Mesendoderm (in vitro differentiated cells): ENCODE results near the gene CENPT.
"Not testable (repeated sequence)": the region's sequence is repeated elsewhere in the genome, so short reads cannot be mapped to it uniquely, and the experiment has no call there.

ENCODE experiments used
- DNase-seq: peaks from one replicate; pipeline ENCODE4 v3.0.0; 2013
- H2AK5ac ChIP-seq: 2 replicates; pipeline ENCODE4 v1.6.1; 2013; ENCODE audit warnings: low read length, inconsistent platforms
- H2BK120ac ChIP-seq: 2 replicates; pipeline ENCODE4 v1.6.1; 2013; ENCODE audit warnings: low read depth, mild to moderate bottlenecking, low read length, moderate library complexity, mixed read lengths
- H2BK15ac ChIP-seq: replicated peaks from 2 replicates; pipeline ENCODE4 v1.6.1; 2013; ENCODE audit warnings: low read depth, mild to moderate bottlenecking, moderate library complexity
- H2BK5ac ChIP-seq: 2 replicates; pipeline ENCODE4 v1.6.1; 2013; ENCODE audit warnings: low read length, inconsistent platforms
- H3K18ac ChIP-seq: 2 replicates; pipeline ENCODE4 v1.6.1; 2013; ENCODE audit warnings: mild to moderate bottlenecking, low read length, mixed read lengths
- H3K23ac ChIP-seq: one replicate; pipeline ENCODE4 v1.6.1; 2013; ENCODE audit warnings: low read length
- H3K27ac ChIP-seq: 2 replicates; pipeline ENCODE4 v1.5.1; 2013; ENCODE audit warnings: low read depth, mild to moderate bottlenecking, inconsistent platforms, low read length, moderate library complexity
- H3K27me3 ChIP-seq: 2 replicates; pipeline ENCODE4 v1.6.1; 2013; ENCODE audit warnings: low read length, control low read depth, mild to moderate bottlenecking, inconsistent platforms; ENCODE audit not compliant: insufficient read depth, poor library complexity
- H3K36me3 ChIP-seq: 2 replicates; pipeline ENCODE4 v1.6.1; 2013; ENCODE audit warnings: low read length, inconsistent platforms; ENCODE audit not compliant: control insufficient read depth, insufficient read depth
- H3K4ac ChIP-seq: one replicate; pipeline ENCODE4 v1.6.1; 2013; ENCODE audit warnings: low read depth, mild to moderate bottlenecking, low read length, moderate library complexity
- H3K4me1 ChIP-seq: 2 replicates; pipeline ENCODE4 v1.6.1; 2013; ENCODE audit warnings: low read depth, low read length, inconsistent platforms; ENCODE audit not compliant: control insufficient read depth
- H3K4me2 ChIP-seq: 2 replicates; pipeline ENCODE4 v1.6.1; 2013; ENCODE audit warnings: low read length
- H3K4me3 ChIP-seq: 2 replicates; pipeline ENCODE4 v1.5.1; 2013; ENCODE audit warnings: mild to moderate bottlenecking, low read length
- H3K56ac ChIP-seq: one replicate; pipeline ENCODE4 v1.6.1; 2013; ENCODE audit warnings: low read length
- H3K79me1 ChIP-seq: 2 replicates; pipeline ENCODE4 v1.6.1; 2013; ENCODE audit warnings: low read length, inconsistent platforms
- H3K79me2 ChIP-seq: 2 replicates; pipeline ENCODE4 v1.6.1; 2013; ENCODE audit warnings: mild to moderate bottlenecking, low read length; ENCODE audit not compliant: control insufficient read depth, insufficient read depth
- H3K9ac ChIP-seq: 2 replicates; pipeline ENCODE4 v1.6.1; 2013; ENCODE audit warnings: low read length, inconsistent platforms
- H4K5ac ChIP-seq: one replicate; pipeline ENCODE4 v1.6.1; 2013; ENCODE audit warnings: low read length
- H4K8ac ChIP-seq: one replicate; pipeline ENCODE4 v1.6.1; 2013; ENCODE audit warnings: low read depth, mild to moderate bottlenecking, control low read depth, low read length, moderate library complexity
- WGBS: extraction: QIAGEN DNeasy Blood & Tissue Kit; methylation state at CpG from one replicate; pipeline ENCODE4 v1.1.7; 2013; ENCODE audit warnings: low lambda C conversion rate, missing lambda C conversion rate; ENCODE audit not compliant: insufficient coverage; ENCODE audit errors: extremely low coverage; 5-methylcytosine and 5-hydroxymethylcytosine counted together

The CENPT gene

GRCh38 chr16:67841198-67841815 lies 6.2 kb downstream of the CENPT start:
- H3K4ac ChIP-seq = peak overlapping the region; percentile 60
- peak overlapping the region; percentile 21 for H3K4me2 ChIP-seq

DNA sequence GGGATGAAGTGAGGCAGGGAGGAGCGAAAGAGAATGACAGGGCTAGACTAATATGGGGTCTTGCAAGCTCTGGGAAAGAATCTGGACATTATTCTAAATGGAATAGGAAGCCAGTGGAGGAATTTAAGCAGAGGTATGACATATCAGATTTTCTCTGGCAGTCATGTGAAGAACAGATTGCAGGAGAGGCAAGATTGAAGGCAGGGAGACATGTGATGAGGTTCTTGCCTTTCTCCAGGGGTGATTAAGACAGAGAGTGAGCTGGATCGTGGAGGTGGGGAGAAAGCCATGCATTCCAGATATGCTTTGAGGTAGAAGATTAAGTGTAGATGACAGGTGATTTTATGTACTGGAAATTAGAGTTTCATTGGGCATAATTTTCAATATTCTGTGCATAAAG lies 9.7 kb downstream of the CENPT start:
- H3K36me3 ChIP-seq = no peaks in the 10 kb centered on the region
- no peak overlapping the region for H3K4ac ChIP-seq
- H3K4me1 ChIP-seq = no peaks in the 10 kb centered on the region
- H2BK120ac ChIP-seq = no peak overlapping the region
- no peak overlapping the region for H2BK5ac ChIP-seq
- H3K27me3 ChIP-seq = no peaks in the 10 kb centered on the region
- peaks cover 3% of the 10 kb centered on the region for H3K79me1 ChIP-seq
- no peak overlapping the region for H3K56ac ChIP-seq
- no peak overlapping the region for H3K4me3 ChIP-seq
- no peak overlapping the region for H4K5ac ChIP-seq
- H3K18ac ChIP-seq = no peak overlapping the region
- H3K9ac ChIP-seq = no peak overlapping the region
- no peak for DNase-seq
- H2BK15ac ChIP-seq = no peak overlapping the region
- WGBS = no CpG with 5 or more reads among the region's 2 CpGs
- H3K79me2 ChIP-seq = no peaks in the 10 kb centered on the region
- H3K27ac ChIP-seq = no peak overlapping the region
- no peak overlapping the region for H4K8ac ChIP-seq
- no peak overlapping the region for H3K23ac ChIP-seq
- no peak overlapping the region for H2AK5ac ChIP-seq
- H3K4me2 ChIP-seq = no peak overlapping the region

More at GRCh38 chr16:67841198-67841815, 6.2 kb downstream of the CENPT start:
- no peak overlapping the region for H2BK15ac ChIP-seq
- peak overlapping the region; percentile 85 for H3K56ac ChIP-seq
- no peak overlapping the region for H2BK5ac ChIP-seq
- H3K23ac ChIP-seq = no peak overlapping the region
- H4K8ac ChIP-seq = peak overlapping the region; percentile 6
- peaks cover 22% of the 10 kb centered on the region for H3K79me2 ChIP-seq
- H4K5ac ChIP-seq = peak overlapping the region; percentile 81
- peak overlapping the region; percentile 66 for H3K9ac ChIP-seq
- WGBS = no CpG with 5 or more reads among the region's 17 CpGs
- peaks cover 14% of the 10 kb centered on the region for H3K4me1 ChIP-seq
- no peaks in the 10 kb centered on the region for H3K36me3 ChIP-seq
- H3K4me3 ChIP-seq = no peak overlapping the region
- no peak overlapping the region for H3K27ac ChIP-seq
- peak overlapping the region; percentile 62 for H3K18ac ChIP-seq
- no peaks in the 10 kb centered on the region for H3K27me3 ChIP-seq
- H2BK120ac ChIP-seq = no peak overlapping the region
- no peak overlapping the region for H2AK5ac ChIP-seq
- peaks cover 16% of the 10 kb centered on the region for H3K79me1 ChIP-seq
- DNase-seq = no peak

DNA sequence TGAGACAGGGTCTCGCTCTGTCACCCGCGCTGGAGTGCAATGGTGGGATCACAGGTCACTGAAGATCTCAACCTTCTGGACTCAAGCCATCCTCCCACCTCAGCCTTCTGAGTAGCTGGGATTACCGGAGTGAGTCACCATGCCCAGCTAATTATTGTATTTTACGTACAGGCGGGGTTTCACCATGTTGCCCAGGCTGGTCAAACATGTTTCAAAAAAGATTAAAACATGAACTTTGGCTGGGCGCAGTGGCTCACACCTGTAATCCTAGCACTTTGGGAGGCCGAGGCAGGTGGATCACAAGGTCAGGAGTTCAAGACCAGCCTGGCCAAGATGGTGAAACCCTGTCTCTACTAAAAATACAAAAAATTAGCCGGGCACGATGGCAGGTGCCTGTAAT lies 10.3 kb downstream of the CENPT start:
- H2BK120ac ChIP-seq, H3K18ac ChIP-seq, H3K27me3 ChIP-seq, H3K27ac ChIP-seq, H3K9ac ChIP-seq, H2BK15ac ChIP-seq, DNase-seq, H3K4me1 ChIP-seq, H3K23ac ChIP-seq, H3K79me1 ChIP-seq, H3K4me3 ChIP-seq, H3K4ac ChIP-seq, H4K8ac ChIP-seq, H4K5ac ChIP-seq, H3K56ac ChIP-seq, H3K79me2 ChIP-seq, H3K36me3 ChIP-seq, H2BK5ac ChIP-seq, H3K4me2 ChIP-seq, H2AK5ac ChIP-seq: not testable (repeated sequence)
- WGBS = no CpG with 5 or more reads among the region's 10 CpGs

GRCh38 chr16:67834242-67834614 lies 13.3 kb downstream of the CENPT start:
- Histone ChIP-seq H4K8ac (no peak overlapping the region), H3K9ac (peak overlapping the region; percentile 54), H2BK5ac (no peak overlapping the region), H3K79me1 (peaks cover 7% of the 10 kb centered on the region), H3K18ac (no peak overlapping the region), H3K36me3 (peaks cover 4% of the 10 kb centered on the region), H4K5ac (no peak overlapping the region), H3K27me3 (no peaks in the 10 kb centered on the region), H3K4me2 (peak overlapping the region; percentile 59), H3K4me3 (no peak overlapping the region), H2BK120ac (no peak overlapping the region), H3K4me1 (no peaks in the 10 kb centered on the region), H2AK5ac (no peak overlapping the region), H3K56ac (no peak overlapping the region), H3K23ac (no peak overlapping the region), H3K27ac (no peak overlapping the region), H3K4ac (no peak overlapping the region), H3K79me2 (no peaks in the 10 kb centered on the region), H2BK15ac (no peak overlapping the region)
- DNase-seq = no peak
- WGBS = no CpG with 5 or more reads among the region's 10 CpGs

- Histone ChIP-seq H2BK120ac (no peak overlapping the region), H2BK15ac (no peak overlapping the region), H3K4ac (no peak overlapping the region), H3K18ac (no peak overlapping the region), H2AK5ac (no peak overlapping the region), H2BK5ac (no peak overlapping the region), H3K27me3 (no peaks in the 10 kb centered on the region), H3K27ac (no peak overlapping the region), H3K4me3 (peak overlapping the region; percentile 81), H3K56ac (peak overlapping the region; percentile 94), H3K36me3 (peaks cover 4% of the 10 kb centered on the region), H4K8ac (no peak overlapping the region), H3K4me2 (peak overlapping the region; percentile 77), H4K5ac (no peak overlapping the region), H3K9ac (peak overlapping the region; percentile 77), H3K79me2 (no peaks in the 10 kb centered on the region), H3K79me1 (peaks cover 7% of the 10 kb centered on the region), H3K4me1 (no peaks in the 10 kb centered on the region), H3K23ac (no peak overlapping the region)
- peak; percentile 94 for DNase-seq
- WGBS = no CpG with 5 or more reads among the region's 49 CpGs
Observed at GRCh38 chr16:67833415-67834241, 13.9 kb downstream of the CENPT start.
